ENCODE data around the gene ALDH1B1.

The ALDH1B1 gene

DNA sequence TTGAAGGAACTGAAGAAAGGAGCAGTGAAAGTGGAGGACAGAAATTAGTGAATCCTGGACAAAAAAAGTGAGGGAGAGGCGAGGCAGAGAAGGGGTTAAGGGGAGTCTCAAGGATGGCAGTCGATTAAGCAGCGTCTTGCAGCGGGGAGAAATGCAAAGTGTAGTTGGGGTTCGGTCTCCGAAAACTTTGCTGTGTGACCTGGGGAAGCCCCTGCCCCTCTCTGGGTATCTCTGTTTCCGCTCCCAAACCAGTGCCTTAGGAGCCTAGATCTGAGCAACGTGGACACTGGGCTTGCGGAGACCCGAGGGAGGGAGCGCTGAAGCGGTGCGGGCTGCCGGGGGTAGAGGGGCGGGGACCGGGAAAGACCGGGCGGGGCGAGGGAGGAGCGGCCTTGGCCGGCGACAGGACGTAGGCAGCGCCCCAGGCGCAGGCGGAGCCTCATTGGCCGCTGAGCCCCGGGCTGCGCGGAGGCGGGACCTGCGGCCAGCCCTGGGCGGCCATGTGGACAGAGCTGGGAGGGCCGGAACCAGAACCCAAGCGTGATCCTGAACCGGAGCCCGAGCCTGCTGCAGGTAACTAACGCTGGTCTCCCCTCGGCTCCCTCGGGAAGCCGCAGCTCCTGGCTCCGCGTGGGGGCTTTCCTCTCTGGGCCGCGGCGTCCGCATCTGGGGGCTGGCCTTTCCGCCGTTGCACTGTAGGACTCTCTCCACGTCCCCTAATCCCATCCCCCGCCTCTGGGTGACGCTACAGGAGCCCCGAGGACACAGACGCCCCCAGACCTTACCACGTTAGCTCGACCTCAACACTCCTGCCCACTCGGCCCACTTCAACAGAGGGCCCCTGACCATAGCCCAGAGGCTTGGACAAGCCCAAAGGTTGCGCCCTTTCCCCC lies at the start of gene ALDH1B1:
Gene ALDH1B1, plus strand, starts transcription at position 468 of the 893 bp plus-strand sequence. CDS start 3,047 bp downstream, outside the sequence.
- peak in 1 of 2 experiments; percentile 89 for DNase-seq

GRCh38 chr9:38343037-38343436 lies 49.5 kb upstream of the ALDH1B1 start:
- DNase-seq = no peak

- no peak for DNase-seq
Observed at GRCh38 chr9:38343552-38343951, 49.0 kb upstream of the ALDH1B1 start.

DNA sequence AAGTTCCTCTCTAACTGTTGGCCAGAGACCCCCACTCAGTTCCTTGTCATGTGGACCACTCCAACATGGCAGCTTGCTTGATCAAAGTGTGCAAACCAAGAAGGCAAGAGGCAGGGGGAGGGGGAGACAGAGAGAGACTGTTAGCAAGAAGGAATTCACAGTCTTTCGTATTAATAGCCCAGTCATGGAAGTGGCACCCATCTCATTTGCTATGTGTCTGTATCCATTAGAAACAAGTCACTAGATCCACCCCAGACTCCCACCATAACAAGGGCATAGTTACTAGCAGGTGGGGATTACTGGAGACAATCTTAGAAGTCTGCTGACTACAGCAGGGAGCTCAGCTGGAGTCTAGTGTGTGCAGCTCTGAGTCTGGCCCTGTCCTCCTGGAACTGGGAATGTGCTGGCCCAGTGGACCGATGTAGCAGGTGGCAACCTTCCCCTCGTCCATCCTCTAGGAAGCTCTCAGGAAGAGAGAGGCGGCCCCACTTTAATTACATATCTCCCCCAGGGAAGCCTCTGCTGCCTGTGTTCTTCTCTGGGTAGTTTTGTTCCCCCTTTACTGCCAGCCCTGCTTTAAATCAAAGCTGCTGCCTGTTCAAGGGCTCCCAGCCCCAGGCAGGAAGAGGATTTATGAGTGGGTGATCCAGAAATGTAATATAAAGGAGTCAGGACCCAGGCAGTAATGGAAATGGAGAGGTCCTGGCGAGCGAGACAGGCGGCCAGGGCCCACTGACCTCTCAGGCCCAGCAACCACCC lies 47.8 kb upstream of the ALDH1B1 start:
- DNase-seq = no peak

GRCh38 chr9:38345851-38346755 lies 46.4 kb upstream of the ALDH1B1 start:
- DNase-seq = no peak

DNA sequence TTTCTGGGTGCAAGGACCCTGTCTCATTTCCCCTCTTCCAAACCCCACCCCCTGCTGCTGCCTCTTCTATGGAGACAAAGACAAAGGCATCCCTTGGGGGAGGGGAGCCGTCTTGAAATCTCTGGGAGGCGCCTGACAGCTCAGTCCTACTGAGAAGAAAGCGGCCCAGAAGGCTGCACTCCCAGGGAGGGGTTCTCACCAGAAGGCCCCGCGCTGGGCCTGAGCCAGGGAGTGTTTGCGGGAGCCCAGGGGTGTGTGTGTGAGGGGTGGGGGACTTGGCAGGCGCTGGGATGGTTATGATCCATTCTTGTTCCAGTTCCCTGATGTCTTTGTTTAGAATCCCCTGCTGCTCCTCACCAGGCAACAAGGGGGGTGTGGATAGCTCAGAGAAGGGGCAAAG lies 45.7 kb upstream of the ALDH1B1 start:
- DNase-seq = peak; percentile 34 to 81

DNA sequence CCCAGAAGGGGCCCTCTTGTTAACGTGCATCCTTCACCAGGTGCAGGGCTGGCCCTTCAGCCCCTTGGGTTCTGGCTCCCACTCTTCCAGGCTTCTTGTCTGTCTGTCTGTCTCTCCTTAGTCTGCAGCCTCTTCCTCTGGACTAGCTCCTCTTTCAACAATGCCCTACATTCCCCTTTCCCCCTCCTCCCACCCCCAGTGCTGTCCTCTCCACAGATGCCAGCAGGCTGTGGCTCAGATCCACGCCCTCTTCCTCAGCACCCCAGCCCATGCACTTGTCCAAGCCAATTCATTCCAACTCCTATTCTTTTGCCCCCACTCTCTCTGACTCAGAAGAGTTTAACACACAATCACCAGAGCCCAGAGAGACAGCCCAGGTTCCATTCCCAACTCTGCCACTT lies 45.2 kb upstream of the ALDH1B1 start:
- DNase-seq = peak in 1 of 2 experiments; percentile 23

DNA sequence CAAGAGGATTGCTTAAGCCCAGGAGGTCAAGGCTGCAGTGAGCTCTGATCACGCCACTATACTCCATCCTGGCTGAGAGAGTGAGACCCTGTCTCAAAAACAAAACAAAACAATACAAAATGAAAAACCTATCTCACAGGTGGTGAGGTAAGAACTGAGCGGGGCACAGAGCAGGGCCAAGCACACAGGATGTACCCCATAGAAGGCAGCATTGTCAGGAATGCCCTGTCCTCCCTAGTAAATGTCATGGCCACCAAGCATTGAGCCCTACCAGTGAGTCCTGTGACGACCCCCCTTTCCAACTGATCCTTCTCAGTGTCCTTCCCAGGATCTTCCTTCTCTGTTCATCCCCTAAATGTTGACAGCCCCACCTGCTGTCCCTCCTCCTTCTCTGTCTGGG lies 44.6 kb upstream of the ALDH1B1 start:
- DNase-seq = no peak

GRCh38 chr9:38350529-38350928 lies 42.0 kb upstream of the ALDH1B1 start:
- DNase-seq = no peak

DNA sequence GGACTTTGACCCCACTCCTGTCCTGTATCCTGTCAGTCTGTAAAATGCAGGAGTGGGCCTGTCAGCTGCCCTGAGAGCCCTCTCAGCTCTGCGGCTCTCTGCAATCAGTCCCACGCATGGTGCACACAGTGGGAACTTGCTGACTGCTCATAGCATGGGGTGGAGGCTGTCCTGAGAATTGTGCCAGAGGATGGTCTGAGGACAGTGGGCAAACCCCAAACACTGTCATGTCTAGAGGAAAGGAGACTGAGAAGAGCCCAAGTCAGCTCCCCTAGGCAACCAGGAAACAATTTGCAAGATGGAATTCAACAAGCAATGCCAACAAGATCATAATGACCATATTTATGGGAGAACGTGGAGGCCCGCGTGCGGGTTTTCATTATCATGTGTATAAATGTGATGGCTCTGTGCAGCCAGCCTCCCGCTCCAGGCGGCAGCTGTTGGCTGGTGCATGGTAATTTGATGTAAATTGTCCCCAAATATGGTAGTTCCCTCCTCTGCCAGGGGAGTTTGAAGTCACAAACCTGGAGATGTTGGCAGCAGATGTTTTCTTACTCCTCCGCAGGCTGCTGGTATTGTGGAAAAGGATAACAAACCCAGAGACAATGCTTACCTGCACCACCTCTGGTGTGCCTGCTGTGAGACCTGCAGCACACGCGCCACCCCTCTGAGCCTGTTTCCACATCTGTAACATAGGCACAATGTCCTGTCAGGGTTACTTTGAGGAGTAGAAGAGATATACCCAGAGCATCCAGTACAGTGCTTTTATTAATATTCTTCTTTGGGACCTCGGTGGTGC lies 39.8 kb upstream of the ALDH1B1 start:
- no peak for DNase-seq

DNA sequence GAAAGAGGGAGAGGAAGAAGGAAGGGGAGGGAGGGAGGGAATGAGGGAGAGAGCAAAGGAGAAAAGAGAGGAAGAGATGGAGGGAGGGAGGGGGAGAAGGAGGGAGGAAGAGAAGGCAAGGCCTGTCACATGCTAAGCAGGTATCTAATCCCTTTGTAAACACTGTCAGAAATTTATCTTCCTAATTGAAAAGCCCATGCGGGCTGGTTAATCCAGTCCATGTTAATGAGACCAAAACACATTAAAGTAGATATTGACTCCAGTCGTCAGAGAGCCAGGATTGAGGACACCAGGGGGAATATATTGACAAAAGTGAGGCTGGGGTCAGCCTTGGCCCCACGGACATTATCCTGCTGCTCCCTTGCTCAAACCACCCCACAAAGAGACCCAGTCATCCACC lies 37.4 kb upstream of the ALDH1B1 start:
- DNase-seq = no peak

- no peak for DNase-seq
Observed at GRCh38 chr9:38355517-38356120, 36.9 kb upstream of the ALDH1B1 start.

DNA sequence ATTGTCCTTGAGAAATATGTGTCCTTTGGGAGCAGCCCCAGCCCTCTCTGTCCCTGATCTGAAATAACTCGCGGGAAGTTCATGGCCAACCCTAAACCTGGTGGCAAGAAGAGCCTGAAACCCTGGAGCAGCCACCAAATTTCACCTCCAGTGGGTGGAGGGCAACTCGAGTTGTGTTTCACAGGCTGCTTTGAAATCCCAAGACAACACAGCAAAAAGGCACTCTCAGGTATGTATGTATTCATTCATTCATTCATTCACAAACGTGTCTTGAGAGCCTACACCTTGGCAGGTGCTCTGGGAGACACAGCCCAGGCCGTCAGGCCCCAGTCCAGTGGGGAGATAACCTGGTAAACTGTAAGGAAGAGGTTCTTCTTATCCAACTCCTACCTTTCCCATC lies 35.7 kb upstream of the ALDH1B1 start:
- no peak for DNase-seq

DNA sequence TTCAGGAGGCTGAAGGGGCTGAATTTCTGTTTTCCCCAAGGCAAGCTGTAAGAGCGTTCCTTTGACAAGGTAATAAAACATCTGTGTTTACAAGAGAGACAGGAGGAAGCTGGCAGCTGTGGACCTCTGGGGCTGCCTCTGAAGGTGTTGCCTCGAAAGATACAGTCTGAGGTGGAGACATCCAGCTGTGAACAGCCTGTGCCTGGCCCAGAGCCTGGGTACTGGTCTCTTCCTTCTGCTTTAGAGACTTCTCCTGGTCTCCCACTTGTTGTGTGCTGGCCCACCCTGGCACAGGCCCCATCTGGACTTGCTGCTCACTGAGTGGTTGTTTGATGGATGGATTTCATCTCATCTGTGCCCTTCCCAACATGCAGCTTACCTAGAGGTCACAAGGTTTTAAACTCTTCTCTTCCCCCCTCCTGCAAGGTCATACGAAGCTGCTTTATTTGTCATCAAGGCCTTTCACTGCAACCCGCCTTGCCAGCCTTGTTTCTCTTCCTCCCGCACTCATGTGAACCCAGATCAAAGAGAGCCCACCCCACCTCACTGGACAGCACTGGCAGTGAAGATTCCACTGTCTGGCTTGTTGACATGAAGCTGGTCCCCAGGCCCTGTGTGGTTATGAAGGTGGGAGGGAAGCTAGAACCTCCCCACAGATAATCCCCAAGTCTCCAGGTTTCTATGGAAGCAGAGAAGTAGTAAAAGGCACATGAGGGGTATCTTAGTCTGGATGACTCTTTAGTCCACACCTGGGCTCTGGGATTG lies 35.0 kb upstream of the ALDH1B1 start:
- no peak for DNase-seq

DNA sequence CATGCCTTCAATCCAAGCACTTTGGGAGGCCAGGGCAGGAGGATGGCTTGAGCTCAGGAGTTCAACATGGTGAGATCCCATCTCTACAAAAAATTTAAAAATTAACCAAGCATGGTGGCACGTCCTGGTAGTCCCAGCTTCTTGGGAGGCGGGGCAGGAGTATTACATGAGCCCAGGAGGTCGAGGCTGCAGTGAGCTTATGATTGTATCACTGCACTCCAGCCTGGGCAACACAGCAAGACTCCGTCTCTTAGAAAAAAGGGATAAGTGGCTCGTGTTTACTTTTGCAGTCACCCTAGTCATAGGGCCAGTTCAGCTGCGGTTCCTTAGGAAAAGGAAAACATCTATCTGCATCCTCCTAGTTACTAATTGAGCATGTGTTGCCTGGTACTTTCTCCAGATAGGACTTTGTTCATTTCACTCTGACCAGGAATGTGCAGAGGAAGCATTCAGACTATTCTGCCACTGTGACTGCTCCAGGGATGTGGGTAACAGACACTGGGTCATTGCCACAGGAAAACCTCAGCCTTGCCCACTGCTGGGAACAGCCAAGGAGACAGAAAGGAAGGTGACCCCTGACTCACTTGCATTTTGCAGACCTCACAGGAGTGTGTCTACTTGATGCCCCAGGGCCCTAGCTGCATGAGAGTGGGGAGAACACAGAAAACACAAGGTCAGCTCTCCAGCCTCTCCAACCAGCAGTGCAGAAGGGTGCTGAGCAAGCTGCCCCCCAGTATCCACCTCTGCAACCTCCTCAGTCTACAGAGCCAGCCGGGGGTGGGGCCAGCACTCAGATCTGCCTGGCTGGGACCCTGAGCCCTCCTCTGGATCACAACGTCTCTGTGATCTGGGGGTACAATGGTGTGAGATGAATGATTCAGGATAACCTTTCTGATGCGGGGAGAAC lies 33.9 kb upstream of the ALDH1B1 start:
- no peak for DNase-seq

DNA sequence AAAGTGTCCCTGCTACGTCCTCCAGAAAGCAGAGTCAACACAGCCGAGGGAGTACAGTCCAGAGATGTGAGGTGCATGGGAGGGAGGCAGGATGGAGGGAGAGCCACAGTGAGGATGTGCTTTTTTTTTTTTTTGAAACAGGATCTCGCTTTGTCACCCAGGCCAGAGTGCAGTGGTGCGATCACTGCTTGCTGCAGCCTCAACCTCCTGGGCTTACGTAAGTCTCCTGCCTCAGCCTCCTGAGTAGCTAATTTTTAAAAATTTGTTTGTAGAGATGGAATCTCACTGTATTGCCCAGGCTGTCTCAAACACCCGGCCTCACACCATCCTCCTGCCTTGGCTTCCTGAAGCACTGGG lies 33.2 kb upstream of the ALDH1B1 start:
- DNase-seq = no peak

- no peak for DNase-seq
Observed at GRCh38 chr9:38359689-38360385, 32.7 kb upstream of the ALDH1B1 start.

DNA sequence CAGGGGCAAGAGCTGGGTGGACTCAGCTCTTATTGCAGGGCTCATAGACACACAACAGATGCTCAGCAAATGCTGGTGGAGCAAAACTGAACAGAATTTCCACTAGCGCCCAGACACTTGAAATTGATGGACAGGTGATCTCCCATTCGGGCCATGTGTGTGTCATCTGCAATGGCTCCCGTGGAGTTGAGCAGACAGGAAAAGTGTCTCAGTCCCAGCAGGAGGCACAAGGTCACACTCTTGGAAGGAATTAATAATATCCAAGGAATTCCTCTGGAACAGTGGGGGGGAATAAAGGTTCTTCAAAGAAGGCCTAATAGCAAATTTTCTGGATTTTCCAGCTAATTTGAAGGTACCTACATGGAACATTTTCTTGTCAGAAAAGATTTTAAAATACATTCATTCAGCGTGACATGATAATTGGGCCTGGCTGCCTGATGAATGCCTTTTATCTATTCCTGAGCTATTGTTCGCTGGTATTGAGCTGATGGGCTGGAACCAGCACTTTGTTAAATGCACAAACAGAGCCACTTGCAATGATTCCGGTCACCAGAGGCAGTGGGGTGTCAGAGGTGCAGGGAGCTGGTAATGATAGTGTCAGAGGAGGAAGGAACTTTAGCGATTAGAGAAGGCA lies 31.5 kb upstream of the ALDH1B1 start:
- DNase-seq = no peak

- peak; percentile 2 to 32 for DNase-seq
Observed at GRCh38 chr9:38361473-38361850, 31.0 kb upstream of the ALDH1B1 start.
